H1 (cell line): ENCODE results near the gene RINT1. TPM values are rescaled to one million over a fixed set of nuclear protein-coding genes. Genes with fewer than 3 reads are reported as not detected.

Experiments used
- CTCF ChIA-PET: fragments of 300-600 bp; sonication (Branson Sonifier 250); formaldehyde crosslinking; loops from one replicate; lab custom pipeline; 2021; ENCODE audit not compliant: partially characterized antibody; lab: Charles Lee
- POLR2A ChIA-PET: fragments of 300-600 bp; sonication (Branson Sonifier 250); formaldehyde crosslinking; loops from one replicate; lab custom pipeline; 2021; ENCODE audit warnings: inconsistent platforms; ENCODE audit not compliant: partially characterized antibody; lab: Charles Lee
- DNase-seq, 2 experiments: peaks; one replicate each; pipeline versions ENCODE4 v3.0.0 to v3.0.0-alpha.2; 2010 to 2022; ENCODE audit warnings: low spot score in 2 of 2, low read depth in 1 of 2, mixed read lengths in 1 of 2
- FAIRE-seq: peaks from 2 replicates; lab custom pipeline; 2011; peaks lifted over from hg19 to GRCh38; lab: Jason Lieb, UNC
- H2AFZ ChIP-seq: 2 replicates; pipeline ENCODE4 v1.8.1; 2012; ENCODE audit warnings: low read length, inconsistent platforms
- H2AK5ac ChIP-seq: 2 replicates; pipeline ENCODE4 v1.6.1; 2013; ENCODE audit warnings: low read depth, low read length
- H2BK120ac ChIP-seq: replicated peaks from 2 replicates; pipeline ENCODE3; 2013; ENCODE audit warnings: low read depth, low read length, inconsistent platforms
- H2BK12ac ChIP-seq: 2 replicates; pipeline ENCODE4 v1.6.1; 2013; ENCODE audit warnings: low read depth, low read length
- H2BK15ac ChIP-seq: 2 replicates; pipeline ENCODE4 v1.6.1; 2013; ENCODE audit warnings: low read length
- H2BK20ac ChIP-seq: 2 replicates; pipeline ENCODE4 v1.6.1; 2013; ENCODE audit warnings: low read length
- H2BK5ac ChIP-seq: 2 replicates; pipeline ENCODE4 v1.6.1; 2013; ENCODE audit warnings: low read depth, low read length
- H3K14ac ChIP-seq: 2 replicates; pipeline ENCODE4 v1.6.1; 2013; ENCODE audit warnings: inconsistent platforms; ENCODE audit not compliant: insufficient read length
- H3K18ac ChIP-seq: 2 replicates; pipeline ENCODE4 v1.6.1; 2013; ENCODE audit warnings: low read length; ENCODE audit errors: extremely low read depth
- H3K23ac ChIP-seq: 2 replicates; pipeline ENCODE4 v1.6.1; 2013; ENCODE audit warnings: inconsistent platforms; ENCODE audit not compliant: insufficient read length
- H3K23me2 ChIP-seq: 2 replicates; pipeline ENCODE4 v1.6.1; 2013; ENCODE audit warnings: low read depth, low read length
- H3K27ac ChIP-seq: 2 replicates; pipeline ENCODE4 v1.6.1; 2011; ENCODE audit warnings: low read depth, low read length, inconsistent platforms
- H3K27me3 ChIP-seq, 4 experiments: replicated peaks in 1 of 4; 1 replicate in 1 of 4; 2 replicates in 3 of 4; pipeline versions ENCODE4 v1.6.1 to v1.8.1; 2011 to 2013; ENCODE audit warnings: low read length in 3 of 4, mild to moderate bottlenecking in 3 of 4, inconsistent platforms in 2 of 4, mixed read lengths in 2 of 4, moderate library complexity in 1 of 4; ENCODE audit not compliant: control insufficient read depth in 3 of 4, insufficient read depth in 3 of 4; ENCODE audit errors: extremely low read depth in 1 of 4
- H3K36me3 ChIP-seq, 4 experiments: 2 replicates each; pipeline versions ENCODE4 v1.6.1 to v1.8.1; 2011 to 2013; ENCODE audit warnings: mild to moderate bottlenecking in 4 of 4, low read length in 3 of 4, moderate library complexity in 2 of 4, control low read depth in 1 of 4, inconsistent platforms in 1 of 4; ENCODE audit not compliant: insufficient read depth in 4 of 4, control insufficient read depth in 2 of 4
- H3K4ac ChIP-seq: replicated peaks from 2 replicates; pipeline ENCODE3; 2013; ENCODE audit warnings: low read length, low read depth, mixed read lengths, inconsistent platforms; ENCODE audit not compliant: insufficient read length
- H3K4me1 ChIP-seq, 4 experiments: replicated peaks in 1 of 4; 1 replicate in 1 of 4; 2 replicates in 3 of 4; pipeline versions ENCODE4 v1.6.1 to v1.8.1; 2011 to 2013; ENCODE audit warnings: low read length in 3 of 4, inconsistent platforms in 2 of 4, mixed read lengths in 1 of 4; ENCODE audit not compliant: insufficient read depth in 4 of 4, control insufficient read depth in 3 of 4
- H3K4me2 ChIP-seq, 2 experiments: 2 replicates each; pipeline versions ENCODE4 v1.6.1 to v1.8.1; 2011 to 2013; ENCODE audit warnings: low read depth in 2 of 2, low read length in 2 of 2, control low read depth in 1 of 2, inconsistent platforms in 1 of 2, mild to moderate bottlenecking in 1 of 2; ENCODE audit not compliant: insufficient read depth in 1 of 2
- H3K4me3 ChIP-seq, 4 experiments: fragments of 200-600, 300-600 bp in 1 of 4; sonication (generic), shearing (Covaris generic), sonication (Bioruptor Twin) in 1 of 4; 2 replicates each; pipeline versions ENCODE4 v1.5.1 to v1.8.1; 2011 to 2016; ENCODE audit warnings: low read length in 4 of 4, low read depth in 3 of 4, control low read depth in 2 of 4, inconsistent platforms in 2 of 4, mild to moderate bottlenecking in 2 of 4, mixed read lengths in 1 of 4, moderate library complexity in 1 of 4; ENCODE audit not compliant: insufficient read depth in 2 of 4; ENCODE audit errors: extremely low read depth in 1 of 4
- H3K56ac ChIP-seq: replicated peaks from 2 replicates; pipeline ENCODE3; 2013; ENCODE audit warnings: low read depth, mild to moderate bottlenecking, mixed read lengths, low read length, inconsistent platforms; ENCODE audit not compliant: insufficient read length
- H3K79me1 ChIP-seq: 2 replicates; pipeline ENCODE4 v1.6.1; 2013; ENCODE audit warnings: low read depth, low read length, control low read depth
- H3K79me2 ChIP-seq, 2 experiments: 2 replicates each; pipeline versions ENCODE4 v1.6.1 to v1.8.1; 2012 to 2013; ENCODE audit warnings: low read length in 2 of 2, mild to moderate bottlenecking in 2 of 2, inconsistent platforms in 1 of 2; ENCODE audit not compliant: insufficient read depth in 2 of 2, control insufficient read depth in 1 of 2
- H3K9ac ChIP-seq, 4 experiments: replicated peaks in 1 of 4; 1 replicate in 1 of 4; 2 replicates in 3 of 4; pipeline versions ENCODE4 v1.6.1 to v1.8.1; 2011 to 2013; ENCODE audit warnings: low read depth in 3 of 4, low read length in 3 of 4, control low read depth in 2 of 4, mild to moderate bottlenecking in 2 of 4, moderate library complexity in 2 of 4, inconsistent platforms in 1 of 4; ENCODE audit errors: extremely low read depth in 1 of 4
- H3K9me3 ChIP-seq, 2 experiments: 2 replicates each; pipeline versions ENCODE4 v1.6.1 to v1.8.1; 2012 to 2013; ENCODE audit warnings: mild to moderate bottlenecking in 2 of 2, moderate library complexity in 2 of 2, control low read depth in 1 of 2, inconsistent platforms in 1 of 2, low read depth in 1 of 2, low read length in 1 of 2, mixed read lengths in 1 of 2; ENCODE audit not compliant: insufficient read depth in 2 of 2
- H4K20me1 ChIP-seq, 2 experiments: replicated peaks in 1 of 2; 2 replicates each; pipeline versions ENCODE3 to v1.8.1; 2011 to 2013; ENCODE audit warnings: inconsistent platforms in 2 of 2, low read length in 2 of 2, mild to moderate bottlenecking in 1 of 2; ENCODE audit not compliant: insufficient read depth in 2 of 2, control insufficient read depth in 1 of 2
- H4K5ac ChIP-seq: 2 replicates; pipeline ENCODE4 v1.6.1; 2013; ENCODE audit warnings: low read length, low read depth, mixed read lengths, inconsistent platforms; ENCODE audit not compliant: insufficient read length
- H4K8ac ChIP-seq: 2 replicates; pipeline ENCODE4 v1.8.0; 2013; ENCODE audit warnings: mild to moderate bottlenecking, moderate library complexity, low read length, inconsistent platforms; ENCODE audit not compliant: insufficient read depth; ENCODE audit errors: extremely low read depth
- H4K91ac ChIP-seq: replicated peaks from 2 replicates; pipeline ENCODE3; 2013; ENCODE audit warnings: low read length, mixed read lengths, inconsistent platforms; ENCODE audit not compliant: insufficient read length
- ATF3 ChIP-seq: IDR thresholded peaks from 2 replicates; pipeline ENCODE4 v1.6.1; 2011; ENCODE audit warnings: low read depth, mild to moderate bottlenecking, low read length; ENCODE audit not compliant: insufficient read depth
- CBX5 ChIP-seq: fragments of 300-800, 300-1000 bp; sonication (generic); IDR thresholded peaks from 2 replicates; pipeline ENCODE4 v1.7.1; 2016; ENCODE audit warnings: antibody characterized with exemption, low read length, low read depth
- CEBPB ChIP-seq: IDR thresholded peaks from 2 replicates; pipeline ENCODE4 v1.6.1; 2012; ENCODE audit warnings: low read depth, low read length
- CTCF ChIP-seq, 3 experiments: IDR thresholded peaks; 1 replicate in 2 of 3; 2 replicates in 1 of 3; pipeline versions ENCODE4 v1.5.1 to v1.6.1; 2011; ENCODE audit warnings: low read length in 3 of 3, mild to moderate bottlenecking in 3 of 3, inconsistent platforms in 2 of 3, low read depth in 1 of 3, moderate library complexity in 1 of 3; ENCODE audit not compliant: insufficient read depth in 1 of 3; ENCODE audit errors: control extremely low read depth in 1 of 3
- MAX ChIP-seq: IDR thresholded peaks from 2 replicates; pipeline ENCODE4 v1.6.1; 2012; ENCODE audit warnings: inconsistent platforms
- RNF2 ChIP-seq: fragments of 200-900, 300-1000 bp; sonication (generic); IDR thresholded peaks from 2 replicates; pipeline ENCODE4 v1.7.1; 2016; ENCODE audit warnings: borderline replicate concordance, low read depth, mild to moderate bottlenecking, antibody characterized with exemption, low read length; ENCODE audit not compliant: poor library complexity, severe bottlenecking; ENCODE audit errors: missing control alignments
- SIRT6 ChIP-seq: IDR thresholded peaks from one replicate; pipeline ENCODE4 v1.7.1; 2012; ENCODE audit warnings: low read length, inconsistent platforms
- SRF ChIP-seq: IDR thresholded peaks from 2 replicates; pipeline ENCODE4 v1.6.1; 2011; ENCODE audit warnings: mild to moderate bottlenecking, low read depth, low read length, moderate library complexity
- WGBS, 2 experiments: shearing (Covaris generic) in 1 of 2; methylation state at CpG; one replicate each; pipeline versions ENCODE4 v1.1.6 to v1.1.7; 2013 to 2015; ENCODE audit warnings: low lambda C conversion rate in 2 of 2, mixed read lengths in 2 of 2, inconsistent platforms in 1 of 2, low coverage in 1 of 2, missing lambda C conversion rate in 1 of 2; ENCODE audit not compliant: insufficient replicate concordance in 2 of 2, insufficient coverage in 1 of 2, insufficient read length in 1 of 2; ENCODE audit errors: extremely low coverage in 1 of 2, missing lambda C conversion rate in 1 of 2; 5-methylcytosine and 5-hydroxymethylcytosine counted together
- polyA plus RNA-seq, 7 experiments: library from polyadenylated mRNA; depleted of rRNA in 3 of 7; stranded (reverse) in 5 of 7; unstranded in 2 of 7; fragments of >200 nt in 5 of 7; fragments of 200-250 nt in 2 of 7; gene quantifications; 1 replicate in 5 of 7; 2 replicates in 1 of 7; 4 replicates in 1 of 7; pipeline versions ENCODE4 v1.2.1 to v1.2.3, GENCODE V29; 2011 to 2013; ENCODE audit warnings: missing spikeins in 2 of 7, mixed read lengths in 2 of 7
- total RNA-seq: library from RNA; stranded (reverse); fragmentation: NEBNext Ultra II Directional; extraction: Animal tissue kit (Norgen Biotek cat#: 25700); gene quantifications from 2 replicates; pipeline ENCODE4 v1.2.1, GENCODE V29; 2021

RINT1 gene
- total and polyA plus RNA-seq, 2 of the 8 experiments (the other 6 are each of a cell fraction or from before 2014, with no cell fraction given), result 7.8 to 21.8 TPM

- H3K23ac ChIP-seq, result no peak overlapping the region
- H3K4ac ChIP-seq, result no peak overlapping the region
- H2BK20ac ChIP-seq, result no peak overlapping the region
- no peak overlapping the region for H2BK5ac ChIP-seq
- no peak overlapping the region for H3K4me2 ChIP-seq
- CTCF ChIA-PET, result interaction anchor here (0.8 to 1.3 kb wide), 2 partner anchors 19 to 144 kb away, joined by 3 to 4 read pairs; partner anchors contain the start of gene RINT1
- no peaks in the 10 kb centered on the region; the same call in 1 of the 2 replicates for H3K23me2 ChIP-seq
- H2AFZ ChIP-seq, result no peak overlapping the region
- no peak overlapping the region for H4K91ac ChIP-seq
- H3K79me2 ChIP-seq, result peaks cover 14 to 75% of the 10 kb centered on the region in 2 experiments
- peaks cover 10% of the 10 kb centered on the region for H3K79me1 ChIP-seq
- no peak overlapping the region for H3K27ac ChIP-seq
- DNase-seq (no peak), FAIRE-seq (no peak)
- 84% methylated on average over 4 of the region's 4 CpGs; no CpG with 5 or more reads in 1 of the 2 experiments for WGBS, 2 experiments
- POLR2A ChIA-PET, result interaction anchor here (1.0 to 2.9 kb wide), 4 partner anchors 8 to 19 kb away, joined by 3 to 7 read pairs (median 4); partner anchors contain the start of gene RINT1
- H3K18ac ChIP-seq, result no peak overlapping the region
- no peak overlapping the region for H2BK12ac ChIP-seq
- H4K8ac ChIP-seq, result no peak overlapping the region
- H3K9me3 ChIP-seq, result no peaks in the 10 kb centered on the region
- H4K20me1 ChIP-seq, result peaks cover 7 to 10% of the 10 kb centered on the region in 2 experiments
- no peak overlapping the region for H2AK5ac ChIP-seq
- no peak overlapping the region for H2BK120ac ChIP-seq
- no peak overlapping the region for H4K5ac ChIP-seq
- no peaks in the 10 kb centered on the region for H3K27me3 ChIP-seq
- no peak overlapping the region for H3K14ac ChIP-seq
- H3K56ac ChIP-seq, result no peak overlapping the region
- no peak for TF ChIP-seq CBX5
- TF ChIP-seq CEBPB, result no peak
- no peak for TF ChIP-seq ATF3
- no peak for TF ChIP-seq RNF2
- no peak for TF ChIP-seq SRF
- no peak for TF ChIP-seq MAX
- no peak for TF ChIP-seq SIRT6
- TF ChIP-seq CTCF (IDR thresholded peaks at IDR 0.05; ENCODE audit: control extremely low read depth in 1 of 3, insufficient read depth in 1 of 3, low read depth in 1 of 3, low read length in 3 of 3), result no peak
- H3K9ac ChIP-seq, result no peak overlapping the region
- H3K4me1 ChIP-seq, result no peaks in the 10 kb centered on the region
- peaks cover 0 to 14% (median 9%) of the 10 kb centered on the region in 4 experiments; a peak in 6 of 8 replicates for H3K36me3 ChIP-seq
- H2BK15ac ChIP-seq, result no peak overlapping the region
- no peak overlapping the region for H3K4me3 ChIP-seq
Observed at GRCh38 chr7:105512415-105512814, 19.6 kb upstream of the RINT1 start.
